SJCRH30 (cell line): ENCODE results near the gene DHRS1. TPM values are rescaled to one million over a fixed set of nuclear protein-coding genes. Genes with fewer than 3 reads are reported as not detected.
"Not testable (repeated sequence)": the region's sequence is repeated elsewhere in the genome, so short reads cannot be mapped to it uniquely, and the experiment has no call there.

ENCODE experiments used
- DNase-seq, 2 experiments: peaks; one replicate each; pipeline ENCODE4 v3.0.0-alpha.2; 2015 to 2020
- H3K27ac ChIP-seq: fragments of 250-450 bp; sonication (Bioruptor Pico); 2 replicates; pipeline ENCODE4 v1.5.1; 2020; ENCODE audit warnings: mild to moderate bottlenecking, moderate library complexity
- H3K27me3 ChIP-seq: fragments of 250-450 bp; sonication (Bioruptor Pico); 2 replicates; pipeline ENCODE4 v1.5.1; 2020; ENCODE audit warnings: mild to moderate bottlenecking, moderate library complexity
- H3K36me3 ChIP-seq: fragments of 250-450 bp; sonication (Bioruptor Pico); 2 replicates; pipeline ENCODE4 v1.5.1; 2020; ENCODE audit warnings: mild to moderate bottlenecking, moderate library complexity
- H3K4me1 ChIP-seq: fragments of 250-450 bp; sonication (Bioruptor Pico); 2 replicates; pipeline ENCODE4 v1.5.1; 2020; ENCODE audit warnings: mild to moderate bottlenecking, moderate library complexity
- H3K4me3 ChIP-seq: fragments of 250-450 bp; sonication (Bioruptor Pico); 2 replicates; pipeline ENCODE4 v1.5.1; 2020; ENCODE audit warnings: mild to moderate bottlenecking, moderate library complexity
- H3K9me3 ChIP-seq: fragments of 250-450 bp; sonication (Bioruptor Pico); replicated peaks from 2 replicates; pipeline ENCODE4 v1.5.1; 2020; ENCODE audit warnings: mild to moderate bottlenecking, moderate library complexity
- total RNA-seq: library from RNA; depleted of rRNA; stranded (reverse); fragments of >200 nt; shearing (Covaris generic); gene quantifications from 2 replicates; pipeline ENCODE4 v1.2.3, GENCODE V29; 2014; rRNA removed

DHRS1 gene
- total RNA-seq, 1 experiment from 2014 or later, result 9.5 TPM

- no peak overlapping the region for H3K27ac ChIP-seq
- DNase-seq, result no peak
- peaks cover 4% of the 10 kb centered on the region; the same call in 1 of the 2 replicates for H3K27me3 ChIP-seq
- no peaks in the 10 kb centered on the region for H3K9me3 ChIP-seq
- H3K36me3 ChIP-seq, result no peaks in the 10 kb centered on the region
- H3K4me1 ChIP-seq, result no peaks in the 10 kb centered on the region
- no peak overlapping the region for H3K4me3 ChIP-seq
Measured at GRCh38 chr14:24249230-24250021, 50.2 kb downstream of the DHRS1 start.

- peaks cover 4% of the 10 kb centered on the region; the same call in 1 of the 2 replicates for H3K27me3 ChIP-seq
- H3K27ac ChIP-seq, result no peak overlapping the region
- no peak overlapping the region for H3K4me3 ChIP-seq
- H3K4me1 ChIP-seq, result no peaks in the 10 kb centered on the region
- H3K36me3 ChIP-seq, result no peaks in the 10 kb centered on the region
- DNase-seq, result no peak
- H3K9me3 ChIP-seq, result no peaks in the 10 kb centered on the region
Measured at GRCh38 chr14:24247422-24247821, 52.2 kb downstream of the DHRS1 start.

GRCh38 chr14:24246765-24247212 lies 52.8 kb downstream of the DHRS1 start:
- no peak overlapping the region for H3K4me3 ChIP-seq
- no peaks in the 10 kb centered on the region for H3K9me3 ChIP-seq
- H3K36me3 ChIP-seq, result no peaks in the 10 kb centered on the region
- peaks cover 4% of the 10 kb centered on the region; the same call in 1 of the 2 replicates for H3K27me3 ChIP-seq
- H3K4me1 ChIP-seq, result no peaks in the 10 kb centered on the region
- no peak for DNase-seq
- no peak overlapping the region for H3K27ac ChIP-seq

- not testable (repeated sequence) for H3K4me1 ChIP-seq, H3K36me3 ChIP-seq, DNase-seq, H3K27me3 ChIP-seq, H3K27ac ChIP-seq, H3K4me3 ChIP-seq, H3K9me3 ChIP-seq
Measured at GRCh38 chr14:24245350-24245749, 54.2 kb downstream of the DHRS1 start.

- H3K9me3 ChIP-seq, result no peaks in the 10 kb centered on the region
- no peak overlapping the region; the same call in 1 of the 2 replicates for H3K27ac ChIP-seq
- H3K4me3 ChIP-seq, result peak overlapping the region; percentile 68
- peaks cover 7% of the 10 kb centered on the region; the same call in 1 of the 2 replicates for H3K36me3 ChIP-seq
- no peaks in the 10 kb centered on the region for H3K4me1 ChIP-seq
- no peaks in the 10 kb centered on the region for H3K27me3 ChIP-seq
- no peak for DNase-seq
Measured at GRCh38 chr14:24243336-24243836, 56.2 kb downstream of the DHRS1 start.

GRCh38 chr14:24241829-24242443 lies 57.6 kb downstream of the DHRS1 start:
- peak; percentile 96 for DNase-seq
- Histone ChIP-seq H3K27me3 (no peaks in the 10 kb centered on the region), H3K4me1 (no peaks in the 10 kb centered on the region), H3K27ac (peak overlapping the region; percentile 89), H3K4me3 (peak overlapping the region; percentile 68), H3K9me3 (no peaks in the 10 kb centered on the region), H3K36me3 (peaks cover 12% of the 10 kb centered on the region)

Other genes with a start within 250 kb of the DHRS1 start
- 0.20 and 0.40 TPM in 2 replicates for gene CARMIL3, start 247.8 kb downstream of the DHRS1 start, total RNA-seq
- not detected in 2 replicates for gene CPNE6, start 228.2 kb downstream of the DHRS1 start, total RNA-seq
- 14.9 and 16.2 TPM in 2 replicates for gene PCK2, start 205.5 kb downstream of the DHRS1 start, total RNA-seq
- 75.2 and 82.0 TPM in 2 replicates for gene DCAF11, start 185.0 kb downstream of the DHRS1 start, total RNA-seq
- gene NRL, start 184.8 kb downstream of the DHRS1 start, total RNA-seq, result 3.5 and 4.4 TPM in 2 replicates
- 137 and 161 TPM in 2 replicates for gene FITM1, start 169.1 kb downstream of the DHRS1 start, total RNA-seq
- gene PSME1, start 163.6 kb downstream of the DHRS1 start, total RNA-seq, result 118 and 120 TPM in 2 replicates
- 45.6 and 52.7 TPM in 2 replicates for gene EMC9, start 158.2 kb downstream of the DHRS1 start, total RNA-seq
- 237 and 253 TPM in 2 replicates for gene PSME2, start 153.2 kb downstream of the DHRS1 start, total RNA-seq
- gene RNF31, start 152.3 kb downstream of the DHRS1 start, total RNA-seq, result 43.0 and 58.8 TPM in 2 replicates
- gene IRF9, start 138.5 kb downstream of the DHRS1 start, total RNA-seq, result 11.1 and 15.9 TPM in 2 replicates
- gene REC8, start 127.7 kb downstream of the DHRS1 start, total RNA-seq, result 1.1 and 2.5 TPM in 2 replicates
- 56.0 and 60.0 TPM in 2 replicates for gene IPO4, start 111.0 kb downstream of the DHRS1 start, total RNA-seq
- 32.6 and 35.7 TPM in 2 replicates for gene TM9SF1, start 104.3 kb downstream of the DHRS1 start, total RNA-seq
- 0.13 and 0.18 TPM in 2 replicates for gene TSSK4, start 94.1 kb downstream of the DHRS1 start, total RNA-seq
- 21.5 and 29.1 TPM in 2 replicates for gene CHMP4A, start 86.3 kb downstream of the DHRS1 start, total RNA-seq
- 16.9 and 27.7 TPM in 2 replicates for gene MDP1, start 83.7 kb downstream of the DHRS1 start, total RNA-seq
- 296 and 300 TPM in 2 replicates for gene NEDD8, start 67.4 kb downstream of the DHRS1 start, total RNA-seq
- 45.8 and 54.1 TPM in 2 replicates for gene GMPR2, start 66.9 kb downstream of the DHRS1 start, total RNA-seq
- 22.8 and 24.5 TPM in 2 replicates for gene TINF2, start 57.2 kb downstream of the DHRS1 start, total RNA-seq
- gene TGM1, start 36.6 kb downstream of the DHRS1 start, total RNA-seq, result 0.05 and 0.20 TPM in 2 replicates
- gene RABGGTA, start 28.2 kb downstream of the DHRS1 start, total RNA-seq, result 10.5 and 11.6 TPM in 2 replicates
- 30.1 and 33.0 TPM in 2 replicates for gene NOP9, start 70 bp upstream of the DHRS1 start, total RNA-seq
- 0.08 and 0.20 TPM in 2 replicates for gene CIDEB, start 8.2 kb upstream of the DHRS1 start, total RNA-seq
- gene LTB4R2, start 10.4 kb upstream of the DHRS1 start, total RNA-seq, result 4.4 and 5.3 TPM in 2 replicates
- gene LTB4R, start 11.7 kb upstream of the DHRS1 start, total RNA-seq, result 2.0 and 3.8 TPM in 2 replicates
- gene ADCY4, start 35.3 kb upstream of the DHRS1 start, total RNA-seq, result 0.03 TPM in 1 of 2 replicates, not detected in the other
- not detected in 2 replicates for gene RIPK3, start 40.2 kb upstream of the DHRS1 start, total RNA-seq
- gene NFATC4, start 68.4 kb upstream of the DHRS1 start, total RNA-seq, result 33.3 and 39.3 TPM in 2 replicates
- gene NYNRIN, start 99.2 kb upstream of the DHRS1 start, total RNA-seq, result 11.9 and 12.1 TPM in 2 replicates
- gene CBLN3, start 129.9 kb upstream of the DHRS1 start, total RNA-seq, result 0.05 and 0.12 TPM in 2 replicates
- gene KHNYN, start 130.2 kb upstream of the DHRS1 start, total RNA-seq, result 5.9 and 6.0 TPM in 2 replicates
- gene SDR39U1, start 143.0 kb upstream of the DHRS1 start, total RNA-seq, result 29.3 and 34.1 TPM in 2 replicates
- gene CMA1, start 208.5 kb upstream of the DHRS1 start, total RNA-seq, result not detected in 2 replicates